Activated B cell treated with CpG ODN at 0.5 μM for 24 hours (primary cell): ENCODE data around the gene FSD1. TPM values are rescaled to one million over a fixed set of nuclear protein-coding genes. Genes with fewer than 3 reads are reported as not detected.

Experiments used
- ATAC-seq: fragments of 200-7000 bp; cut with Tn5 transposase; one replicate; pipeline ENCODE4 v1.10.0; 2021; ENCODE audit warnings: low read depth, mild to moderate bottlenecking, moderate library complexity
- CTCF ChIA-PET: fragments of 350-600 bp; sonication (Branson Sonifier 250); formaldehyde crosslinking; loops from one replicate; lab custom pipeline; 2021; ENCODE audit warnings: antibody characterized with exemption; lab: Charles Lee
- POLR2A ChIA-PET: fragments of 350-600 bp; sonication (Branson Sonifier 250); formaldehyde crosslinking; loops from one replicate; lab custom pipeline; 2021; ENCODE audit warnings: antibody characterized with exemption; lab: Charles Lee
- DNase-seq: peaks from one replicate; pipeline ENCODE4 v3.0.0; 2022
- H3K27ac Mint-ChIP-seq: one replicate; pipeline ENCODE4 v1.8.0; 2020; ENCODE audit warnings: mixed read lengths
- H3K27me3 Mint-ChIP-seq: one replicate; pipeline ENCODE4 v1.8.0; 2021; ENCODE audit warnings: mixed read lengths
- H3K36me3 Mint-ChIP-seq: one replicate; pipeline ENCODE4 v1.8.0; 2021; ENCODE audit warnings: low read depth, mixed read lengths
- H3K4me1 Mint-ChIP-seq: one replicate; pipeline ENCODE4 v1.8.0; 2021; ENCODE audit warnings: mixed read lengths
- H3K4me3 Mint-ChIP-seq: one replicate; pipeline ENCODE4 v1.8.0; 2020; ENCODE audit warnings: mild to moderate bottlenecking, mixed read lengths
- H3K9me3 Mint-ChIP-seq: one replicate; pipeline ENCODE4 v1.8.0; 2020; ENCODE audit warnings: mixed read lengths
- intact Hi-C: fragments of 100-400 bp; cut with micrococcal nuclease; formaldehyde crosslinking; loops from one replicate; pipeline ENCODE4 v1.15.1; 2024
- total RNA-seq: library from RNA; stranded (reverse); gene quantifications from 2 replicates; pipeline ENCODE4 v1.2.3, GENCODE V29; 2022
- TF ChIP-seq, protein P1 (sequence below): fragments of 200-600 bp; IDR thresholded peaks from one replicate; pipeline ENCODE4 v1.8.0; 2022; ENCODE audit warnings: antibody characterized with exemption, mild to moderate bottlenecking

FSD1 gene
- total RNA-seq, 1 donor from 2014 or later = 2.6 TPM

DNA sequence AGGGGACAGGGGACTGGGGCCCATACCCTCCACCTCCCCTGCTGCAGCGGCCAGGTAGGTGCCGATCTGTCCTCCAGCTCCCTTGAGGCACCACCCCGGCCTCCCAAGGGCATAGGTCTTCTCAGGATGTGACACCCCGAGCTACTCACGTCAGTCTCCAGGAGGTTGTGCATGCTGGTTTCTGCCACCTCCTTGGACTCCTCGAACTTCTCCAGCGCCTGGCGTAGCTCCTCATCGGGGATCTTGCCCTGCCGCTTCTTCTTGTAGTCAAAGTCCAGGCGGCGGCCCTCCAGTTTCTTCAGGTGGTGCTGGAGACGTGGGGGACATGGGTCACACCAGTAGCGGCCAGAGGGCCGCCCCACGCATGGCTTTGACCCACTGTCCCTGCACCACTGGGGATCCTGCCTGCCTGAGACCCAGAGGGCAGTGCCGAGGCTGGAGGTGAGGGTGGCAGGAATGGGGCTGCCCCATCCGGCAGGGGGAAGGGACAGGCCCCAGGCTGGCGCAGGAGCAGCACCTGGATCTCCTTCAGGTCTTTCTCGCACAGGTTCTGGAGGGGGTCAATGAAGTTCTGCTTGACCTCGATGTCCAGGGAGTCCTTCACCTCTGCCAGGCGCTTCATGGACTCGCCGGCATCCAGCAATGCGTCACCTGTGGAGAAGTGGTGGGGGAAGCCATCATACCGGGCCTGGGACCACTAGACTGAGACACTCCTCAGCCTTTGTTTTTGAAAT lies 59.3 kb downstream of the FSD1 start:
- Mint-ChIP-seq H3K36me3 (peaks cover 46% of the 10 kb centered on the region), H3K9me3 (no peaks in the 10 kb centered on the region), H3K27me3 (no peaks in the 10 kb centered on the region), H3K27ac (no peak overlapping the region), H3K4me3 (no peak overlapping the region), H3K4me1 (peaks cover 13% of the 10 kb centered on the region)
- ChIA-PET CTCF (interaction anchor here (0.9 kb wide), 1 partner anchor 37 kb away, joined by 5 read pairs; the partner anchor contains the start of gene SH3GL1), POLR2A (interaction anchor here (0.5 to 2.3 kb wide), 4 partner anchors 12 to 38 kb away, joined by 3 to 7 read pairs (median 4); partner anchors contain the start of gene MPND)
- ATAC-seq = no peak
- no peak for DNase-seq
- intact Hi-C loops = loop anchor here (1.0 kb wide), 1 partner anchor 37 kb away; the partner anchor contains the start of gene SH3GL1
- TF ChIP-seq, protein P1, sequence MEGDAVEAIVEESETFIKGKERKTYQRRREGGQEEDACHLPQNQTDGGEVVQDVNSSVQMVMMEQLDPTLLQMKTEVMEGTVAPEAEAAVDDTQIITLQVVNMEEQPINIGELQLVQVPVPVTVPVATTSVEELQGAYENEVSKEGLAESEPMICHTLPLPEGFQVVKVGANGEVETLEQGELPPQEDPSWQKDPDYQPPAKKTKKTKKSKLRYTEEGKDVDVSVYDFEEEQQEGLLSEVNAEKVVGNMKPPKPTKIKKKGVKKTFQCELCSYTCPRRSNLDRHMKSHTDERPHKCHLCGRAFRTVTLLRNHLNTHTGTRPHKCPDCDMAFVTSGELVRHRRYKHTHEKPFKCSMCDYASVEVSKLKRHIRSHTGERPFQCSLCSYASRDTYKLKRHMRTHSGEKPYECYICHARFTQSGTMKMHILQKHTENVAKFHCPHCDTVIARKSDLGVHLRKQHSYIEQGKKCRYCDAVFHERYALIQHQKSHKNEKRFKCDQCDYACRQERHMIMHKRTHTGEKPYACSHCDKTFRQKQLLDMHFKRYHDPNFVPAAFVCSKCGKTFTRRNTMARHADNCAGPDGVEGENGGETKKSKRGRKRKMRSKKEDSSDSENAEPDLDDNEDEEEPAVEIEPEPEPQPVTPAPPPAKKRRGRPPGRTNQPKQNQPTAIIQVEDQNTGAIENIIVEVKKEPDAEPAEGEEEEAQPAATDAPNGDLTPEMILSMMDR = no peak

DNA sequence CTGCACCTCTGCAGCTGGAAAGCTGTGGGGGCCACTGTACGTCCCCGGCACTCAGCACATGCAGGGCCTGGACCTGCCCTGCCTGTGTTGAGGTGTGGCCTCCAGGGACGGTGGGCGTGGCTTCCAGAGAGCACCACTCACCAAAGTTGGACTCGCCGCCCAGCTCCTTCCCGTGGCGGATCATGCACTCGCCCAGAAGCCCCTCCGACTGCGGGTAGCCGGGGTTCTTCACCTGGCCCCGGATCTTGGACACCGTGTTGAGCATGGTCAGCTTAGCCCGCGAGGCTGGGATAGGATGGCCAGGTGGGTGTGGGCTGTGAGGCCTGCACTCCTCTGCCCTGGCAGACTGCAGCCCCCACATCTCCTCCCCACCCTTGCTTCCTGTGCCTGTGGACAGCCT lies 60.9 kb downstream of the FSD1 start:
- Mint-ChIP-seq H3K4me3 (no peak overlapping the region), H3K27ac (no peak overlapping the region), H3K9me3 (no peaks in the 10 kb centered on the region), H3K4me1 (peaks cover 29% of the 10 kb centered on the region), H3K36me3 (peaks cover 37% of the 10 kb centered on the region), H3K27me3 (no peaks in the 10 kb centered on the region)
- intact Hi-C loops = loop anchor here (5.0 kb wide), 1 partner anchor 107 kb away; the partner anchor contains the start of gene HDGFL2
- DNase-seq (no peak), ATAC-seq (no peak)
- TF ChIP-seq, protein P1 = no peak
- POLR2A ChIA-PET = interaction anchor here (0.7 to 1.4 kb wide), 2 partner anchors 23 to 35 kb away, joined by 4 to 5 read pairs; partner anchors contain the start of gene SH3GL1
- CTCF ChIA-PET = interaction anchor here (0.7 kb wide), 1 partner anchor 10 kb away, joined by 3 read pairs; no protein-coding TSS in a partner anchor

DNA sequence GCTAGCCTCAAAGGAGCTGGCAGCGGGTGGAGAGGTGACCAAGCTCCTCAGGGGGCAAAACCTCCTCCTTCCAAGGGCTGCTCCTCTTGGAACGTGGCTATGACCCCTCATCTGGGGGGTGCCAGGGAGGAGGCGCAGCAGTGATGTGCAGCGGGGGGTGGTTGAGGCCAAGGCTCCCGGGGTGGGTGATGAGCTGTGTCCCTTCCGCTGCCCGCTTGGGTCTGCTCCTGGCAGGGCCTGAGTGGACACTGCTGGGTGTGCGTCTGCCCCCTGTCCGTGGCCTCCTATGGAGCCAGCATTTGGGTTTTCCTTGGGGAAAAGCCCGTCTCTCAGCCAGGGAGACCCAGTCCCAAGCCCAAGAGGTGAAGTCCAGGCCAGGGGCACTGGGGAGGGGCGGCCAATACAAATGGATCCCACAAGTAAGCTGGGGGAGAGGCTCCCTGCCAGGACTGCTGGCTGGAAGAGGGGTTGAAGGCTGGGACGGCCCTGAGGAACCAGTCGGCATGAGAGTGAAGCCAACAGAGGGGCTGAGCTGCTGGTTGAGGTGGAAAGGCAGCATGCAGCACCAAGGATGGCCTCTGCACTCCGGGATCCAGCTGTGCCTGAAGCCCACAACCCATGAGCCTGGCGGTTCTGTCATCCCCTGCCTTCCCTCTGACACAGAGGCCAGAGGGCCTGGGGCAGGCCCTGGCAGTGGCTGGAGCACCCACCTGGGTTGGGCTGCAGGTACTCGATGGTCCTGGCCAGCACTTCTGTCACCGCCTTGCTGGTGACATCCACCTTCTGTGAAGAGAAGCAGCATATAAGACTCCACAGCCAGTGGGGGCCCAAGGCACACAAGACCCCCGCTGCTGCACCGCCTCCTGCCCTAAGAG lies 61.6 kb downstream of the FSD1 start:
- no peak for DNase-seq
- H3K9me3 Mint-ChIP-seq = no peaks in the 10 kb centered on the region
- no peaks in the 10 kb centered on the region for H3K27me3 Mint-ChIP-seq
- TF ChIP-seq, protein P1 = no peak
- no peak for ATAC-seq
- no peak overlapping the region for H3K4me3 Mint-ChIP-seq
- CTCF ChIA-PET = no interaction called here
- POLR2A ChIA-PET = interaction anchor here (0.6 to 1.4 kb wide), 6 partner anchors 18 to 257 kb away, joined by 3 to 7 read pairs (median 4); partner anchors contain the start of gene SH3GL1
- peaks cover 30% of the 10 kb centered on the region for H3K36me3 Mint-ChIP-seq
- H3K4me1 Mint-ChIP-seq = peaks cover 35% of the 10 kb centered on the region
- H3K27ac Mint-ChIP-seq = no peak overlapping the region
- intact Hi-C loops = loop anchor here (5.0 kb wide), 1 partner anchor 106 kb away; the partner anchor contains the start of gene HDGFL2

DNA sequence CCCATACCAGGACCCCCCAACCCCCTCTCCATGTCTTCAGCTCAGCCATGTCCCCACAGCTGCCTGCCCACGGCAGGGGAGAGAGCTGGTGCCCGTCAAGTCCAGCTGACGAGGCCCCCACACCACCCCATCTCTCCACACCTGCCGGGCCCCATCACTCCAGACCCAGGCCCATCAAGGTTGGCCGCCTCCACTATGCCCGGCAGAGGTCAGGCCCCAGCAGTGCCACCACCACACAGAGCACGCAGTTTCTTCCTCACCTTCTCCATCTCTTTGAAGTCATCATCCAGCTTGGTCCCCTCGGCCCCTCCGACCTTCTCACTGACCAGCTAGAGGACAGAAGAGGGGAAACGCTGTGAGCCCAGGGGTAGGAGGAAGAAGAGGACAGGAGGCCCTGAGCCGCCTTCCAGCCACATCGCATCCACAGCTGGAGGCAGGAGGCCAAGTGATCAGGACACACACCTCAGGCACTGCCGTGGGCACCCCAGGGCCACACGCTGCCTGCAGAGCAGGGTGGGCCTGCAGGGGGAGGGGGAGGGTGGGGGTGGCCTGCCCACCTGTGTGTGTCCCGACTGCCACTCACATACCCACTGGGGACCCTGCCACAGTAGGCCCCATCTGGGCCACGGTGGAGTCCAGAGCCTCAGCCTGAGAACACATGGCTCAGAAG lies 62.4 kb downstream of the FSD1 start:
- TF ChIP-seq, protein P1 = no peak
- intact Hi-C loops = loop anchor here (5.0 kb wide), 1 partner anchor 106 kb away; the partner anchor contains the start of gene HDGFL2
- H3K4me1 Mint-ChIP-seq = peaks cover 43% of the 10 kb centered on the region
- H3K9me3 Mint-ChIP-seq = no peaks in the 10 kb centered on the region
- ATAC-seq = no peak
- H3K27me3 Mint-ChIP-seq = no peaks in the 10 kb centered on the region
- H3K36me3 Mint-ChIP-seq = peaks cover 29% of the 10 kb centered on the region
- DNase-seq = no peak
- POLR2A ChIA-PET = interaction anchor here (0.7 to 1.4 kb wide), 3 partner anchors 19 to 258 kb away, joined by 3 to 5 read pairs (median 3); partner anchors contain the start of gene SH3GL1
- CTCF ChIA-PET = interaction anchor here (4.2 kb wide), 1 partner anchor 34 kb away, joined by 31 read pairs; the partner anchor contains the start of gene SH3GL1
- H3K4me3 Mint-ChIP-seq = no peak overlapping the region
- H3K27ac Mint-ChIP-seq = peak overlapping the region; percentile 92
